NCI-H748 (cell line): ENCODE results near the gene C1RL.

Source experiments
- DNase-seq: peaks from one replicate; lab custom pipeline; 2025; ENCODE audit not compliant: unreplicated experiment; lab: John Stamatoyannopoulos, UW

The C1RL gene

DNA sequence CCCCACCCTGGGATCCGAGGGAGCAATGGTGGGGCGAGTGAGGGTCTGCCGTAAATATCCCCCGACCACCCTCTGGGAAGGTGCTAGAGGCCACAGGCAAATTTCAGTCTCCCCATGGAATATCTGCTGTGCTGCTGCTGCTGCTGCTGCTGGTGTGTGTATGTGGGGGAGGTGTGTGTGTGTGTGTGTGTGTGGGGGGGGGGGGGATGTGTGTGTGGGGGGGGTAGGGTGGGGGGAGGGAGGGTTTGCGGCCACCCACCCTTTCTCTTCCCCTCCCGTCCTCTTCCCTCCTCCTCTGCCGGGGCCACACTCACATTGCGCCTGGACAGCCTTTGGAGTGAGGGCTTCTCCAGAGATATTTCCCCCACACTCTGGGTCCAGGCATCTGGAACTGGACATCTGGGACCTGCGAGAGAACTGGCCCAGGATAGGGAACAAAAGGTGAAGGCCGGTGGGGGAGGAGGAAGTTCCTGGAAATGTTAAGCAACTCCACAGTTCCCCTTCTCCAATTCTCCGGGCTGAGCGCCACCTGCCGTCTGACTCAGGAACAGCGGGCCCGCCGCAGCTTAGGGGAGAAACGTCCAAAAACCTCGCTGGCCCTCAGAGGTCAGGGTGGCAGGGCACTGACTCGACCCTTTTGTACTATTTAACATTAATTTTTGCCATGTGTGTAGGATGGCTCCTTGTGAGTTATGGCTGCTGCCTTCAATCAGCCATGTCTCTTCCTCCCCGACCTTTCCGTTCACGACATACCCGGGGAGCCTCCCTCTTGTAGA, at the start of gene C1RL:
Gene C1RL (minus strand): TSS at position 419 of the 776 bp plus-strand sequence. CDS start 34 bp downstream, at position 385.
- DNase-seq = peak; percentile 72

DNA sequence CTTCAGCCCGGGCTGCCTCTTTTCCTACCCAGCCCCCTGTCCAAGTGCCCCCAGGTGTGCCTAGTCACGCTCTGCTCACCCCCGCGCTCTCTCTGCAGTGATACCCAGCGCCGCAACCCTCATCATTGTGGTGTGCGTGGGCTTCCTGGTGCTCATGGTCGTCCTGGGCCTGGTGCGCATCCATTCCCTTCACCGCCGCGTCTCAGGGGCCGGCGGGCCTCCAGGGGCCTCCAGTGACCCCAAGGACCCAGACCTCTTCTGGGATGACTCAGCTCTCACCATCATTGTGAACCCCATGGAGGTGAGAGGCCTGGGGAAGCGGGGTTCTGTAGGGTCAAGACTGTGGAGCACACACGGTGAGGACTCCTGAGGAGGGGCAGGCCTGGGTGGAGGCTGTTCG, 48.4 kb upstream of the C1RL start:
- no peak for DNase-seq

DNA sequence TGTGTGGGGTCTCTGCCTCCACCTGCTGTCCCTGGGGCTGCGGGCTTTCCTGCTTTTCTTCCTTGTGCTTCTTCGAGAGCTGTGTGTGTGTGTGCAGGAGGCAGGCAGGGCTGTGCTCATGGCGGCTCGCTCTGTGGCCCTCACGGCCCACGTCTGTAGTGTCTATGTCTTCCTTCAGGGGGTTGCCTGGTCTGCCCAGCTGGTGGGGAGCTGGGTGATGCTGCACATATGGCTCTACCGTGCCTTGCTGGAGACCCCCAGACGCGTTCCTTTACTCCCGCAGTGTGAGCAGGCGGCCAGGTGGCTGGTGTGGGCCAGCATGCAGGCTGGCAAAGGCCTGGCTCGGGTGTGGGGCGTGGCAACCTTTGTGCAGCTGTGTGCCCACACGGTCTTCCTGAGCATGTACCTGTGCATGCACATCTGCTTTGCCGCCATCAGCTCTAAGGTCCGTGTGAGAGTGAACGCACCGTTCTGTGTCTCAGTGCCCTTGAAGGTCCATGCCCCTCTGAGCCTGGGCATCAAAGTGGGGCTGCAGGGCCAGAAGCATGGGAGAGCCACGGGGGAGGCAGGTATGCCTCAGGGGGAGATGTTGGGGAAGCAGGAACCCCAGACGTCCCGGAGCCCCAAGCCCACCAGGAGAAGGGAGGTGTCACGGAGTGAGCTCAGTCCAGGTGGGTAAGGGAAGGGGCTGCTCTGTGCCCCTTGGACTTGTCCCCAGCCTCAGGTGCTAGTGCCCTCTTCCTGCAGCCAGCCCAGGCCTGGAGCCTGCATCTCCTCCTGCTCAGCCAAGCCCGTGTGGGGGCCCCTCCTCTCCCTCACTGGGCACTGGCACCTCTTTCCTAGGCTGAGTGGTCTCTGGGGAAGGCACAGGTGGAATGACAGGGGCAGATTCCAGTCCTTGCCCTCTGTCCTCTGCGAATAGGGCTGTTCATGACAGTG, 47.5 kb upstream of the C1RL start:
- no peak for DNase-seq

DNA sequence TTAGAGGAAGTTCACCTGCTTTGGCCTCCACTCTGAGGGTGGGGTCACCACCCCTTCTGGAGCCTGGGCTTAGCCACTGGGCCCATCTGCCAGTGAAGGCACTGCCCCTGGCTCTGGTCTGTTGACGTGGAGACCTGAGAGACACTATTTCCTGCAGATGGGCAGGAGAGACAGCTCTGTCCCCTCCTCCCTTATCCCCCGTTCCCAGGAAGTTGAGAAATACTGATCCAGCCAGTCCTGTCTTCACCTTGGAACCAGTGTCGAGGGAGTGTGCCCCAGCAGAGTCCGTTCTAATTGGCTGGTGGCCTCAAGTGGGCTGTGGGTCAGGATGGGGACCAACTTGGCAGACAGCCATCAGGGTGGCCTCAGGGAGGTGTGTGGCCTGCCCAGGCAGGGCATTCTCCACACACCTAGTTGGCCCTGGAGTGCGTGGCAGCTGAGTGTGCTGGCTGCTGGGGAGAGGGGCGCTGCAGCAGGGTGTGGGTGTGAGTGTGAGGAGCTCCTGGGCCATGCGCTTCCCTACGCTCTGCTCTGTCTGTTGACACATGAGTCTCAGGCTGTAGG, 46.5 kb upstream of the C1RL start:
- DNase-seq = peak; percentile 57

- DNase-seq = no peak
Measured at GRCh38 chr12:7154901-7155470, 46.0 kb upstream of the C1RL start.

DNA sequence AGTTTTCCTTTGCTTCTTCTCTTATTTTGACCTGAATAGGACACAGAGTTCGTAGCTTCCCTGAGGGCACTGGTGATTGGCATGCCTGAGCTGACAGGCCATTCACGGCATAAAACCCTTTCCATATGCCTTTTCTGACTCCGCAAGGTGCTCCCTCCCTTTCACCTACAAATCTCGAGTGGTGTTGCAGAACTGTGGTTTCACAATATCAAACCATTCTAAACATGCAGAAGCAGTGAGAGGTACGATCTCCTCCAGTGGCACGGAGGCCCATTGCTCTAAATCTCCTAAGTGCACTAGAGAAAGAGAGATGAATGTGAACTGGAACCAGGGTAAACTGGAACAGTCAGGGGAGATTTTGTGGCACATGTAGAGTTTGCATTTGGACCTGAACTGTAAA, 45.0 kb upstream of the C1RL start:
- no peak for DNase-seq

DNA sequence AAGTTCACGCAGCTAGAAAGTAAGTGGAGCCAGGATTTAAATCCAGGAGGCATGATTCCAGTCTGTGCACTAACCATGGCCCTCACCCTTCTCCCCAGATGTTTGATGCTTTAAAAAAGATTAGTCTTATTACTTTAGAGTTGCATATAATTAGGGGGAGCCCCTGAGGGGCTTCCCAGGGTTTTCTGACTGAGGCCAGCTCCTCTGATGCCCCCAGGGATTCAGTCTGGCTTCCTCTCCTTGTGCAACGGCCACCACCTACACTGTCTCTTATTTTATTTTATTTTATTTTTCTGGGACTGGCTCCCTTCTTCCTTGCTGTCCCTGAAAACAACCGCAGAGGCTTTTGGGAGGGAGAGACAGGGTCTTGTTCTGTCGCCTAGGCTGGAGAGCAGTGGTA, 43.8 kb upstream of the C1RL start:
- no peak for DNase-seq

DNA sequence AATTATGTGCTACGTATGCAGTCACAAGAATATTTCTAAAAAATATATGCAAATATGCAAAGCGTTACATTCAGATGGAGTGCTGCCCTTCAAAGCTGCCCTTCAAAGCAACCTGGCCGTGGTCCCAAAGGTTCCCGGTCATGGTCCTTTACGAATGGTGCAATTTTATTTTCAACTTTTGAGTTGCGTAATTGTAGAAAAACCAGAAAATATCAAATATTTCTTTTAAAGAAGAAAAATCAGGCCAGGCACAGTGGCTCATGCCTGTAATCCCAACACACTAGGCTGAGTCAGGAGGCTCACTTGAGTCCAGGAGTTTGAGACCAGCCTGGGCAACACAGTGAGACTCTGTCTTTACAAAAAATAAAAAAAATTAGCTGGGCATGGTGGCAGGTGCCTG, 42.5 kb upstream of the C1RL start:
- DNase-seq = no peak

DNA sequence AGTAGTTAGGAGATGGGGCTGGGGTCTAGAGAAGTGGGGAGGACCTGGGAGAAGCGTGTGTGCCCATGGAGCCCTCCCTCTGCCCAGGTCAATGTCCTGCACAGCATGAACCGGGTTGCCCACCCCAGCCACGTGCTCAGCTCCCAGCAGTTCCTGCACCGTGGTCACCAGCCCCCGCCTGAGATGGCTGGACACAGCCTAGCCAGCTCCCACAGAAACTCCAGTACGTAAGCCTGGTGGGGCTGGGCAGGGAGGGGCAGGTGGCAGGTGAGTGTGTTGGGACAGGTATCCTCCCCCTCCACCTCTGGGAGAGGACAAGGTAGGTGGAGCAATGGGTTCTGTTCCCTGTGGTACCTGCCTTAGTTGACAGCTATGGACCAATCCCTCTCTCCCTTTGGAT, 41.8 kb upstream of the C1RL start:
- no peak for DNase-seq

DNA sequence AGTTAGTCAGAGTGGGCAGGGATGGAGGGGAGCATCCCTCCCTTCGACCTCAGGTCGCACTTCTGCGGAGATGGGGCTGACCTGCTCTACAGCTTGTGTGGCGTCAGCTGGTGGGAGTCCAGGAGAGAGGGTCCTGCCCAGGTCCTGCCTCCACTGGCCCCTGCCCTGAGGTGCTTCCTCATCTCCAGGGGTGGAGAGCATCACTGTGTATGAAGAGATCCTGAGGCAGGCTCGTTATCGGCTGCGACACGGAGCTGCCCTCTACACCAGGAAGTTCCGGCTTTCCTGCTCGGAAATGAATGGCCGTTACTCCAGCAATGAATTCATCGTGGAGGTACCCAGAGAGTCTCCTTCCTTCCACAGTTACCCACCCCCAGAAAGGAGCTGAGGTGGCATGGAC, 41.3 kb upstream of the C1RL start:
- DNase-seq = no peak

DNA sequence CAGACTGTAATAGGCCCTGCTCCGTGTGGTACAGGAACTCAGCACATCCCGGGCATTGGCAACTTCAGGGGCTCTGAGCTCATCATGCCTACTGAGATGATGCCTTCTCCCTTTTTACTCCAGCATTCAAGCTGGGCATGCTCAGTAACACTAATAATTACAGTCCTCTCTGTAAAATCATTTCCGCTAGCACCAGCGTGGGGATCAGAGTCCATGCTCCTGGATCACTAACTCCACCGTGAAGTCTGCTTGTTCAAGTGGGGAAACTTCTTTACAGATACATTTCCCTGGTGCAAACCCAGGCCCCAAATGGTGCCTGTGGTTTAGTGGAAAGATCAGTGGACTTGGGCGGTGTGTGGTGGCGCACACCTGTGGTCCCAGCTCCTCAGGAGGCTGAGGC, 37.9 kb upstream of the C1RL start:
- no peak for DNase-seq

GRCh38 chr12:7146228-7146627, 37.2 kb upstream of the C1RL start:
- no peak for DNase-seq

GRCh38 chr12:7145671-7146070, 36.7 kb upstream of the C1RL start:
- DNase-seq = no peak

DNA sequence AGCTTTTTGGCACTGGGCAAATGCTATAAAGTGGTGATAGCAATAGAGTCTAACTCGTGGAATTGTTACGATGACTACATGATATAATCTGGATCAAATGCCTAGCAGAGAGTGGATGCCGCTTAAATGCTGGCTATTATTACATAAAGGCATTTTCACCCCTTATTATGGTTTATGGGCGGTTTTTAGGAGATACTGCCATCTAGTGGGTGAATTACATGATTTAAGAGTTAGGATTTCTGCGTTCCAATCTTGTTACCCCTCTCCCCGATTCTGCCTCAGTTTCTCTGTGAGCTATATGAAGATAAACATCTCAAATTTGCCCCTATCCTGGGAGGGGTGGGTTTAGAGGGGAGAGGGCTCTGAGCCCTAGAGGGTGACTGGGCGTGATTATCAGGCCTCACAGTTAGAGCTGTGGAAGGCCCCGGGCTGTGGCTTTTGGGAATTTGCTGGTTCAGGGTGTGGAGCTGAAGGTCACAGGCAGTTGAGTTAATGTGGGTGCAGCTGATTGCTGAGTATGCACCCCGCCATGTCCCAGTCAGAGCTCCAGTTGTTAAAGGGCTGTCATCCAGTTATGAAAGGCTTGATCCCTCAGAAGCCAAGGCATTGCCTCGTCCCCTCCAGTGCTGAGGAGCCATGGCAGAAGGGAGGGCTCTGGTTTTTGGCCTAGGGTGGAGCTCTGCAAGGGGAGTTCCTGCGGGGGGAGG, 35.6 kb upstream of the C1RL start:
- peak; percentile 33 for DNase-seq

DNA sequence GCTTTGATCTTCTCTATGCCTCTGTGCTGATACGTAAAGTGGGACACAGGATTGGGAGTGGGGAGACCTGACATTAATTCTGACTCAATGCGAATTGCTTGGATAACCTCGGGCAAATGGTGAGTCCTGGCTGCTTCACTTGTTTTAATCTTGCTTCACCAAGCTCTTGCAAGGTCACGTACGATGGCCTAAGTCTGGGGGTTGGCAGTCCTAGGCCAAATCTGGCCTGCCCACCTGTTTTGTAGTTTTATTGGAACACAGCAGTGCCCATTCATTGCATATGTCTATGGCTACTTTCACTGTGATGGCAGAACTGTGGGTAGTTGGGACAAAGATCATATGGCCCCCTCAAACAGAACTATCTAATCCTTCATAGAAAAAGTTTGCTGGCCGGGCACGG, 34.5 kb upstream of the C1RL start:
- no peak for DNase-seq

GRCh38 chr12:7142809-7143465, 33.9 kb upstream of the C1RL start:
- no peak for DNase-seq

GRCh38 chr12:7142056-7142644, 33.1 kb upstream of the C1RL start:
- DNase-seq = peak; percentile 48

DNA sequence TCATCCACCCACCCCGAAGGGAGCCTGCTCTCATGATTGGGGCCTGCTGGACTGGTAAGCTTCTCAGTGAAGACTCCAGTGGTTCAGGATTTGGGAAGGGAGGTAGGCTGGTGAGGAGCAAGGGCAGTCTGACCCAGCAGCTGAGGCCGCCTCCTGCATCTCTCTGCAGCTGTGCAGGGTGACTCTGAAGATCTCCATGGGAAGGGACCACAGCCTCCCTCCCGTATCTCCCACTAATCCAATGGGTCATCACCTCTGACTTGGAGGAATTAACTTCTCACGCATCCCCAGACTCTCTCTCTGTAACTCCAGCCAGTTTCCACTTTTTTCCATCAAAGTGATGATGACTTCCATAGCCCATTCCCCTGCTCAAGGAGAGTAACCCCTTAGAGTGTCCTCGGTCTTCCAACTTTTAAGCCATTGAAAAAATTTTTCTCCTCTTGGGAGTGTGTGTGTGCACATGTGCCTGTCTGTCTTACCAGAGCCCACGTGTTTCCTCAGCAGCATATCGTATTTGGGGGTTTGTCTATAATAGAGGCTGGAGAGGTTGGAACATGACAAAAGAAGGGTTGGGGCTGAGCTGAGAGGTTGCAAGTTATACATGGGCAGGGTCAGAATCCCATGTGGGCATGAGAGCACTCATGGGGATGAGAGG, 32.5 kb upstream of the C1RL start:
- no peak for DNase-seq

DNA sequence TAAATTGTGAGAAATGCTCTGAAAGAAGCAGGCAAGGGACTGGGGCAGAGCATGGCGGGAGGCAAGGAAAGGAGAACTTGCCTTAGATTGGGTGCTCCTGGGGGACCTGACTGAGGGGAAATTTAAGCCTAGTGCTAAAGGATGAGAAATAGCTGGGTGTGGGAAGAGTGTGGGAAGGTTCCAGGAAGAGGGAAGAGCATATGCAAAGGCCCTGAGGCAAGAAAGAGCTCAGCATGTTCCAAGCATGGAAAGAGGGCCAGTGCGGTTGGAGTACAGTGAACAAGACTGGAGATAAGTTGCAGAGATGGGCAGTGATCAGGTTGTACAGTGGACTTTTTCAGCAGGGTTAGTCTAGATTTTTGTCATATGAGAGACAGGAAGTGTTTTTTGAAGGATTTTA, 30.2 kb upstream of the C1RL start:
- no peak for DNase-seq
